GM18517 (cell line): ENCODE data around the gene SSH3.

Experiments used
- ATAC-seq: cut with Tn5 transposase; IDR thresholded peaks from one replicate; pipeline ENCODE4 v1.9.1; 2021; ENCODE audit warnings: mild to moderate bottlenecking, moderate library complexity; ENCODE audit not compliant: unreplicated experiment

Gene SSH3

DNA sequence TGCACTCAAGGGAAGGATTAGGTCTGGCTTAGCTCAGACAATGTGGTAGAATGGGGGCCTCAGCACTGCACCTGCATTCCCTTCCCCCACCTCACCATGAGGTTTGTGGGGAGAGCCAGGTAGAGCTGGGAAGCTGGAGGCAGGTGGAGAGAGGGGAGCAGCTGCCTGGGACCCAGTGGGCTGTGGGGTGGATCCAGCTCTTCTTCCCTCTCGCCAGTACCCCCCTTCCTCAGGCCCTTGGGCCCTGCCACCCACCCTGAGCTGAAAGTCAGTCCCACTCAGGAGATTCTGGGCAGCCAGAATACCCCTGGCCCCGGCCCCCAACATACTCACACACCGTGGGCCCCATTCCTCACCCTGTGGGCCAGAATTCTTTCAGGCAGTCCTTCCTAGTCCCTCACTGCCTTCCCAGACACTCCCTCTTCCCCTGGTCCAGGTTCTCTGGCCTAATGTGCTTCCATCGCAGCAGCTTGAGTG lies 53.1 kb downstream of the SSH3 start:
- ATAC-seq, result no peak

DNA sequence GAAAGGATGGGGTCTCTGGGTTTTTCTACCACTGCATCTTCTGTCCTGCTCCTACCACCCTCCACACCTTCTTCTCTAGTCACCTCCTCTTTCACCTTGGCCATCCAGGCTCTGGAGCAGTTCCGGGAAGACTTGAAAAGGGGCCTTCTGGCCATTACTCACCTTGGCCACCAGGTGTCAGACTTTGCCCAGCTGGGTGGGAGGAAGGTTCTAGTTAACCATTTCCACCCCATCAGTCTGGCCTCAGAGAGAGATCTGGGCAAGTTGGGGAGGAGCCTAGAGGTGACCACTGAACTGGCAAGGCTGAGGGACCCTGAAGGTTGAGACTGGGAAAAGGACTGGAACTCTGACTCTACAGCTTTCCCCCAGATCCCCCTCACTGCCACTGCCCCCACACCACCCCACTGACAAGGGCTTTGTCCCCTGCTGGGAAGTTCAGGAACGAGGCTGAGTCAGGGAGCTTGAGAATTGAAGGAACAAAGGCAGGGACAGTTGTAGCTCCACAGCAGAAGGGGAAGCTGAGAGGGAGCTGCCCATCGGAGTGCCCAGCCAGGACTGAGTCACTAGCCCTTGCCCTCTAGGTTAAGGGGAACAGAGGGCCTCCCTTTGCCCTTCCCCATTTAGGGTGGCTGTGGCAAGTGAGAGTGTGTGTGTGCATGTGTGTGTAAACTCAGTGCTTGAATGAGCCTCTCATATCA lies 53.7 kb downstream of the SSH3 start:
- ATAC-seq, result no peak

DNA sequence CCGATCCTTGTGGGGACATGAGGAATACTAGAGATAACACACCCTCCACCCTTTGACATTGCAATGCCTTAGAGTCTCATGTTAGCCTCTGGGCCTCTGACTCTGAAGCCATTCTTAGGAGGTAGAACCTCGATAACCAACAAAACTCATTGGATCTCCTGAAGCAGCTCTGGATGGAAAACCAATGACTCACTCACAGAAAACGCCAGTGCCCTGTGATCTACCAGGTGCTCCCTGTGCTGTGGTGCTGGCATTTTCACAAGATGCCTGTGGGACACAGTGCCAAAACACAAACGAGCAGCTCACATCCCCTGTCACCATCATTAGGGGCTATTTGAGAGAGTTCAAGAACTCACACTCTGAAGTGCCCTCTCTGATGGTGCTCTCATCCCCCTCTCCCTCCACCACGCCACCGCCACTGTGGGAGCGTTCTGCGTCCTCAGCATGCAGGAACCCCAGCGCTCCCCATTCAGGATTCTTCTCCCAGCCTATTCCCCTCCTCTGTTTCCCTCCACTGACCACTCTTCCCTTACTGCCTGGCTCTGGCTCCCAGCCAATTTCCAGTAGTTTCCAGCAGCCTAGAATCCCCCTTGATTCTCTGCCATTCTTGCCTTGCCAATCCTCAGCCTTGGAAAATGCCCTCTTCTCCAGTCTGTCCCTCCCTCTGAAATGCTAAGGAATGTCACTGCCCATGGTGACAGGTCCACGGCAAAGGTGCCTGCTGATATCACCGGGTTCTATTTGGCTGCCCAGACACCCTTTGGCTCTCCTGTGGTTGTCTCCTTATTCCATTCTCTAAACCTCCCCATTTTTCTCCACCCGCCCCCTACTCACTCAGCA lies 54.7 kb downstream of the SSH3 start:
- ATAC-seq, result no peak
